T-cell (primary cell): Measurements from ENCODE around the gene CAPS. TPM values are rescaled to one million over a fixed set of nuclear protein-coding genes. Genes with fewer than 3 reads are reported as not detected.
A peak's percentile ranks its signal among the peaks of the same experiment; 100 is the strongest.

ENCODE experiments used
- ATAC-seq, 4 experiments: fragments of 200-7000 bp in 3 of 4; fragments of 150-1000 bp in 1 of 4; cut with Tn5 transposase; replicated peaks in 1 of 4; 1 replicate in 3 of 4; 2 replicates in 1 of 4; pipeline ENCODE4 v1.10.0; 2021; ENCODE audit warnings: moderate library complexity in 3 of 4, mild to moderate bottlenecking in 2 of 4, moderate number of reproducible peaks in 1 of 4
- CTCF ChIA-PET, 2 donors: fragments of 300-600 bp; sonication (Branson Sonifier 250); formaldehyde crosslinking; loops; one replicate each; lab custom pipeline; 2022; ENCODE audit warnings: antibody characterized with exemption in 2 of 2; lab: Charles Lee
- POLR2A ChIA-PET, 2 donors: fragments of 300-600 bp; sonication (Branson Sonifier 250); formaldehyde crosslinking; loops; one replicate each; lab custom pipeline; 2022; ENCODE audit warnings: antibody characterized with exemption in 2 of 2; lab: Charles Lee
- DNase-seq, 35 experiments: peaks; one replicate each; pipeline versions ENCODE4 v3.0.0 to v3.0.0-alpha.2; 2013 to 2023
- H3K27ac ChIP-seq: one replicate; pipeline ENCODE4 v1.5.1; 2013; ENCODE audit warnings: low read length
- H3K27me3 ChIP-seq, 2 experiments: replicated peaks in 1 of 2; 1 replicate in 1 of 2; 2 replicates in 1 of 2; pipeline versions ENCODE4 v1.6.1 to v1.7.0; 2013; ENCODE audit warnings: low read length in 1 of 2, mixed read lengths in 1 of 2; ENCODE audit not compliant: control insufficient read depth in 2 of 2, insufficient read depth in 2 of 2; ENCODE audit errors: extremely low read depth in 1 of 2
- H3K36me3 ChIP-seq, 2 donors: 1 replicate in 1 of 2; 2 replicates in 1 of 2; pipeline versions ENCODE4 v1.6.1 to v1.7.0; 2013; ENCODE audit warnings: low read length in 1 of 2; ENCODE audit not compliant: control insufficient read depth in 2 of 2, insufficient read depth in 1 of 2; ENCODE audit errors: extremely low read depth in 1 of 2
- H3K4me1 ChIP-seq, 2 experiments: 1 replicate in 1 of 2; 2 replicates in 1 of 2; pipeline versions ENCODE4 v1.6.1 to v1.7.0; 2013; ENCODE audit warnings: low read length in 2 of 2, mixed read lengths in 1 of 2; ENCODE audit not compliant: insufficient read depth in 2 of 2, control insufficient read depth in 1 of 2; ENCODE audit errors: extremely low read depth in 1 of 2
- H3K4me3 ChIP-seq, 2 donors: 1 replicate in 1 of 2; 2 replicates in 1 of 2; pipeline versions ENCODE4 v1.5.1 to v1.7.0; 2013; ENCODE audit warnings: mild to moderate bottlenecking in 2 of 2, low read length in 1 of 2, moderate library complexity in 1 of 2; ENCODE audit not compliant: control insufficient read depth in 1 of 2; ENCODE audit errors: extremely low read depth in 1 of 2
- H3K9me3 ChIP-seq: 2 replicates; pipeline ENCODE4 v1.7.0; 2013
- H3K27ac Mint-ChIP-seq, 2 donors: one replicate each; pipeline ENCODE4 v1.8.0; 2020 to 2021; ENCODE audit warnings: mild to moderate bottlenecking in 2 of 2, mixed read lengths in 2 of 2
- H3K27me3 Mint-ChIP-seq, 2 donors: one replicate each; pipeline ENCODE4 v1.8.0; 2021 to 2022; ENCODE audit warnings: mixed read lengths in 2 of 2
- H3K36me3 Mint-ChIP-seq: one replicate; pipeline ENCODE4 v1.8.0; 2021; ENCODE audit warnings: mixed read lengths
- H3K4me1 Mint-ChIP-seq, 3 donors: one replicate each; pipeline ENCODE4 v1.8.0; 2020 to 2022; ENCODE audit warnings: mixed read lengths in 3 of 3, mild to moderate bottlenecking in 1 of 3
- H3K4me3 Mint-ChIP-seq, 3 donors: one replicate each; pipeline ENCODE4 v1.8.0; 2020 to 2022; ENCODE audit warnings: mild to moderate bottlenecking in 3 of 3, mixed read lengths in 3 of 3, moderate library complexity in 3 of 3
- H3K9me3 Mint-ChIP-seq, 3 donors: one replicate each; pipeline ENCODE4 v1.8.0; 2020 to 2022; ENCODE audit warnings: mixed read lengths in 3 of 3
- WGBS: methylation state at CpG from one replicate; pipeline ENCODE4 v1.1.5; 2013; ENCODE audit warnings: missing lambda C conversion rate; ENCODE audit not compliant: insufficient coverage; 5-methylcytosine and 5-hydroxymethylcytosine counted together
- total RNA-seq, 35 experiments: library from RNA in 6 of 35; stranded (reverse) in 6 of 35; fragments of 120-200 nt in 1 of 35; gene quantifications; one replicate each; pipeline versions ENCODE4 v1.2.1 to v1.2.4 and lab custom pipeline; 2013 to 2026

CAPS gene
- total RNA-seq, 5 donors from 2014 or later (not counting 1 experiment from before 2014, with no cell fraction given): 43.3 to 74.8 (median 69.8) TPM

DNA sequence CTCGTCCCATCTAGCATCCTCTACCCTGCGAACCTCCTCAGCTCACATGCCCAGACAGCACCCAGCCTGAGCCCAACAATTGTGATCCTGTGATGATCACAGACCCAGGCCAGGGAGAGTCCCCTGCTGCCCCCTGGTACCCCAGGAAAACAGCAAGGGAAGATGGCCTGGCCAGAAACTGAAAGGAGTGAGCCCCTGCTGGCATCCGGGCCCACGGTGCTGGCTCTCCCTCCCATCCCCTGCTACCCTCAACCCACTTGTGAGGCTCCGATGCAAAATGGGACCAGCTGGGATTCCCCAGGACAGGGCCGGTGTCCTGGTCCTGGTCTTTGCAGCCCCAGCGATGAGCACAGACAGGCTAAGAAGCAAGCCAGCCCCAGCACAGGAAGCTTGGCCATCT, 49.8 kb downstream of the CAPS start:
- H3K36me3 Mint-ChIP-seq: peaks cover 13% of the 10 kb centered on the region
- Histone ChIP-seq H3K27me3 (no peaks in the 10 kb centered on the region), H3K4me1 (peaks cover 70 to 93% of the 10 kb centered on the region in 2 experiments), H3K27ac (peak overlapping the region; percentile 87), H3K36me3 (peaks cover 5 to 15% of the 10 kb centered on the region in 2 donors), H3K9me3 (no peaks in the 10 kb centered on the region), H3K4me3 (no peak overlapping the region)
- H3K9me3 Mint-ChIP-seq: no peaks in the 10 kb centered on the region
- H3K27me3 Mint-ChIP-seq: no peaks in the 10 kb centered on the region
- H3K4me1 Mint-ChIP-seq: peaks cover 98 to 100% (median 98%) of the 10 kb centered on the region in 3 donors
- WGBS: 88% methylated on average over 7 of the region's 7 CpGs
- ChIA-PET CTCF (interaction anchor here in 1 of 2 donors (0.6 kb wide), 1 partner anchor 27 kb away, joined by 6 read pairs; no protein-coding TSS in a partner anchor), POLR2A (no interaction called here)
- peak overlapping the region; percentile 98 to 100 for H3K27ac Mint-ChIP-seq
- peak overlapping the region in 1 of 3 donors; percentile 81 for H3K4me3 Mint-ChIP-seq
- ATAC-seq (no peak), DNase-seq (no peak)

DNA sequence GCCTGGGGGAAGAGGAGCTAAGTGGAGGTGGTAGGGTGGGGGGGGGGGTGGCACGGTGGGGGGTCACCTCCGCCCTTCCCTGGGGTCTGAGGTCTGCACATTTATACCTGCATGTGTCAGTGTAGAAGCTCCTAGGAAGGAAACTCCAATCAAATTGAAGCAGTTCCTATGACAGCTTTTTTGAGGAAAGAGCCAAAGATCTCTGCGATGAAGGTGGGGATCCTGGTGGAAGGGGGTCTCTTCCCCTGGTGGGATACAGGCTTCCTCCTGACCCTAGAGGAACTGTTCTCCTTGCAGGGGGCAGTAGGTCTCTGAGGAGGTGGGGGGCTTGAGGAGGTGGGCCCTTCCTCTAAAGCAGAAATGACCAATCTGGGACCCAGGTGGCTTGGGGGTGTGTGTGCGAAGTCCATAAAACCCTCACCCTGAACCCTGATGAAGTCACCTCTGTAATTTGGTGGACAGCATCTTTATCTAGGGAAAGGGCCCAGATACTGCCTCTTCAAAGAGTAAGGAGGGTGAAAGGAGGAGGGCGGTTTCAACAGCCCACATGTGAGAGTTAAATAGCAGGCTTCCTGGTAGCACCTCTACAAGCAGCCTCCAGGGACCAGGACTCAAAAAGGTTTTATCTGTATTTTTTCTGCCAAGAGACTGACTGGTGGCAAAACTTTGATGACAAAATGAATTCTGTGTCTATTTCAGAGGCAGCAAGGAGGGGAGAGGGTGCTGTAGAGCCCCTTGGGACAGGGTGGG, 50.9 kb downstream of the CAPS start:
- Mint-ChIP-seq H3K27me3 (no peaks in the 10 kb centered on the region), H3K4me1 (peaks cover 94 to 97% (median 97%) of the 10 kb centered on the region in 3 donors), H3K9me3 (no peaks in the 10 kb centered on the region), H3K27ac (peak overlapping the region; percentile 98 to 100), H3K4me3 (peak overlapping the region in 2 of 3 donors; percentile 17 to 81), H3K36me3 (peaks cover 13% of the 10 kb centered on the region)
- WGBS: 0% methylated on average over 1 of the region's 5 CpGs
- Histone ChIP-seq H3K27ac (peak overlapping the region; percentile 31), H3K27me3 (no peaks in the 10 kb centered on the region), H3K36me3 (peaks cover 5 to 22% of the 10 kb centered on the region in 2 donors), H3K9me3 (no peaks in the 10 kb centered on the region), H3K4me1 (peaks cover 68 to 85% of the 10 kb centered on the region in 2 experiments), H3K4me3 (no peak overlapping the region)
- ATAC-seq (no peak), DNase-seq (peak in 4 of 35 experiments; percentile 27 to 43 (median 34))
- CTCF ChIA-PET: no interaction called here
- POLR2A ChIA-PET: no interaction called here

Other genes with a start within 250 kb of the CAPS start
- 10 to 100 TPM; 29.3 to 64.5 (median 57.0) TPM for gene MICOS13, start 233.7 kb upstream of the CAPS start, total RNA-seq
- 1 to 10 TPM; 3.2 to 6.1 (median 4.4) TPM for gene HSD11B1L, start 233.2 kb upstream of the CAPS start, total RNA-seq
- gene RPL36, start 224.0 kb upstream of the CAPS start, total RNA-seq: 1,000 to 10,000 TPM; 1,208 to 1,613 (median 1,528) TPM
- gene LONP1, start 194.1 kb upstream of the CAPS start, total RNA-seq: 10 to 100 TPM; 70.0 to 83.9 (median 81.8) TPM
- not detected for gene CATSPERD, start 193.6 kb upstream of the CAPS start, total RNA-seq
- 1 to 10 TPM; 4.7 to 6.0 (median 5.5) TPM for gene PRR22, start 129.5 kb upstream of the CAPS start, total RNA-seq
- gene DUS3L, start 123.1 kb upstream of the CAPS start, total RNA-seq: 100 to 1,000 TPM in 2 of 5 donors, 10 to 100 TPM in 3; 69.9 to 153 (median 98.3) TPM
- 1 to 10 TPM in 2 of 5 donors, under 1 TPM in 1, not detected in 2; 0.59 to 2.0 (median 1.6) TPM for gene NRTN, start 109.2 kb upstream of the CAPS start, total RNA-seq
- under 1 TPM in 3 of 5 donors, not detected in 2; 0.15 to 0.79 (median 0.35) TPM for gene FUT6, start 74.6 kb upstream of the CAPS start, total RNA-seq
- gene FUT3, start 62.8 kb upstream of the CAPS start, total RNA-seq: under 1 TPM in 4 of 5 donors, not detected in 1; 0.13 to 0.50 (median 0.18) TPM
- gene FUT5, start 43.7 kb upstream of the CAPS start, total RNA-seq: 1 to 10 TPM in 2 of 5 donors, under 1 TPM in 3; 0.23 to 2.5 (median 0.67) TPM
- gene NDUFA11, start 10.5 kb upstream of the CAPS start, total RNA-seq: 100 to 1,000 TPM; 106 to 198 (median 185) TPM
- 10 to 100 TPM; 23.8 to 35.9 (median 30.9) TPM for gene VMAC, start 9.4 kb upstream of the CAPS start, total RNA-seq
- gene RANBP3, start 63.9 kb downstream of the CAPS start, total RNA-seq: 100 to 1,000 TPM in 2 of 5 donors, 10 to 100 TPM in 3; 90.2 to 101 (median 98.3) TPM
- 10 to 100 TPM in 1 of 5 donors, 1 to 10 TPM in 4; 4.7 to 11.6 (median 7.8) TPM for gene RFX2, start 196.2 kb downstream of the CAPS start, total RNA-seq
- not detected for gene ACSBG2, start 221.4 kb downstream of the CAPS start, total RNA-seq